Measurements from ENCODE around the gene PKP1.

PKP1 gene

DNA sequence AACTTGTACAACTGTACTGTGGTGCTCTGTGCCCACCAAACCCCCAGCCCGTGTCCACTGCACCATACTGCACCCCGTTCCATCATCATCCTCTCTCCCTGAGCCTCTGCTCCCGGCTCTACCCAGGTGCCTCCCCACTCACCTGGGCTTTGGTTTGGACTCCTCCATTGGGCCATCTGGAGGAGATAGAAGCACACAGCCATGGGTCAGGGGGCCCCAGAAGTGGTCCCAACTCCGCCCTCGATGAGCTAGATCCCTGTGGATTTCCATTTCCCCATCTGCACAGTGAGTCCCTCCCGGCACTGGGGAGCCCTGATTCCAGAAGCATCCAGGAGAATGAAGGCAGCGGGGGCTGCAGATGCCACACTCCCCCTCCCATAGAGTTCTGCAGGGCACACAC, 83.4 kb downstream of the PKP1 start:
- no peak for DNase-seq (ENCODE audit: low read depth, low spot score)

GRCh38 chr1:201369209-201369608, 85.9 kb downstream of the PKP1 start:
- no peak for DNase-seq (ENCODE audit: low read depth, low spot score)

GRCh38 chr1:201370500-201370899, 87.2 kb downstream of the PKP1 start:
- DNase-seq (ENCODE audit: low read depth, low spot score): no peak

DNA sequence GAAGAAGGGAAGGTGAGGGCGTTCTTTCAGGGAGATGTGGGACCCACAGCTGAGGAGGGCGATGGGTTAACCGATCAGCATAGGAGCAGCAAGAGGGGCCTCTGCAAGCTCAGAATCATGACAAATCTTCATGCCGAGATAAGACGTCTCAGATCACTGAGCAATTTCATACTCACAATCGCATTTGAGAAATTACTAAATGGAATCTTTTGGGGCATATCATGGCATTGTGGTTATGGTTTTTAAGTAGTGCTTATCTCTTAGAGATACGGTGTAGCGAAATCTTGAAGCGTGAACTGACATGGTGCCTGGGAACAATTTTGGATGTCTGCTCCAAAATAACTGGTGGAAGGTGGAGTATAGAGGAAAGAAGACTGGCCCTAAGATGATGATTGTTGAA, 88.0 kb downstream of the PKP1 start:
- DNase-seq (ENCODE audit: low read depth, low spot score): no peak

DNA sequence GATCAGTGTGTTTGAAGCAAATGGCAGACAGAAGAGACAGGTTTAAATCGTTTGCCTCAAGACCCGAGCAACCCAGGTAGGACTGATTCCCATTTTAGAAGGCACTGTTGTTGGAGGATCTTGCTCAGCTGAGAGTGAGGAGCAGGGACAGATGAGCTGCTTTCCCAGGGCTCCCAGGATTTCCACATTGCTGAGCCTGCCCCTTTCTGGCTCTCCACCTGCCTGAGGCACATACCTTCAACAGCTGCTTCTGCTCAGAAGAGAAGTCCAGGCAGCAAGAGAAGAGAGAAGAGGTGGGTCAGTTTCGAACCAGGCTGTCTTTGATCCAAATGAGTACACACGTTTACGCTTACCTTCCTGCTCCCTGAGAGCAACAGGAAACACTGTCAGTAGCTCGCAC, 88.5 kb downstream of the PKP1 start:
- DNase-seq (ENCODE audit: low read depth, low spot score): no peak

DNA sequence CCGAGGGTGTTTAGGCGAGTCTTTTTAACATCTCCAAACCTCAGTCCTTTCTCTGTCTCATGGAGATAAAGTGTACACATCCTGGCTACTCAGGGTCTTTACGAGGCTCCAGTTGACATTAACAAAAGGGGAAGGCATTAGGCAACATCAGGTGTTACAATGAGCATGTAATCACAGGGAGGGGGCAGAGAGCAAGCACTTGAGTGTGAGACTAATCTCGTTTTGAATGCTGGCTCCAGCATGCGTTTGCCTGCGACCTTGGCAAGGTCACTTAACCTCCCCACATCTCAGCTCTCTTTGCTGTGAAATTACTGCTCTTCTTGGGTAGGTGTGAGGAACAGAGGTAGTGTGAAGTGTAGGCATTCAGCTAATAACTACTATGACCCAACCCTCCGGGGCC, 91.1 kb downstream of the PKP1 start:
- no peak for DNase-seq (ENCODE audit: low read depth, low spot score)

- no peak for DNase-seq (ENCODE audit: low read depth, low spot score)
Measured at GRCh38 chr1:201375169-201375568, 91.9 kb downstream of the PKP1 start.

- no peak for DNase-seq (ENCODE audit: low read depth, low spot score)
Measured at GRCh38 chr1:201376107-201376463, 92.8 kb downstream of the PKP1 start.

DNA sequence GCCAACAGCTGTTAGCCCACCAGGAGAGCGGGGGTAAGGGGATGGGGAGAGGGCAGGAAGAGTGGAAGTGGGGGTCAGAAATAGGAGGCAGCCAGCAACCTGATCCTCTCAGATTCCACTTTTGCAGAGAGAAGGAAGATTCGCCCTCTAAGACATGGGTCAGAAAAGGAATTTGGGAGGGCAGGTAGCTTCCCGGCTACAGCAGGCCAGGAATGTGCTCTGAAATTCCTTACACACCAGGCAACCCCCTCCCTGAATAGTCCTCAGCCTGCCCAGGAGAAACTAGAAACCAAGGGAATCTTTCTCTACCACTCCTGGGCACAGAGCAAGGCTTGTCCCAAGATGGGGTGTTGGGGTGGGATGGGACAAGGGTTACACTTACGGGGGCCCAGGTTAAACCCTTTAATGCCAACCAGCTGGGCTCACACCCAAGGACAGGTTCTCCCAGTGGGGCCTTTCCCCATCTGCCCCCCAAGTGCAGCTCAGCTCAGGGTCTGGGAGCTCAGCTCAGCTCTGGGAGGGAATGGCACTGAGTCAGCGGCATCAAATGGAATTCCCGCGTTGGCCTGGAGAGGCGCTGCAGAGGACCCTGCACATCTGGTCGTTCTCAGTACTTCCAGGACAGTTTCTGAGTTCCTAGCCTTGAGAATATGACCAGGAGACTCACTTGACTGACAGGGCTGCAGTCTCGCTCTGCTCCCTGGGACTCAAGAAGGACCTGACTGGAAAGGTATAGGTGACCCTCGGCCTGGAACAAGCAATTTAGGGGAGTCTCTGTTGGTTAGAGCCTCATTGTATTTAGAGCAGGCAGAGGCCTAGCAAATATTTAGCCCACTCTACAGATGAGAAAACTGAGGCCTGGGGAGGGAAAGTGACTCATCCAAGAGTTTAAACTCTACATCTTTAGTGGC, 93.4 kb downstream of the PKP1 start:
- no peak for DNase-seq (ENCODE audit: low read depth, low spot score)

- no peak for DNase-seq (ENCODE audit: low read depth, low spot score)
Measured at GRCh38 chr1:201377611-201378092, 94.3 kb downstream of the PKP1 start, which contains the start of gene TNNT2. TSS of gene TNNT2 (minus strand) at chr1:201377680. CDS start at chr1:201373254, 4,426 bp downstream.

DNA sequence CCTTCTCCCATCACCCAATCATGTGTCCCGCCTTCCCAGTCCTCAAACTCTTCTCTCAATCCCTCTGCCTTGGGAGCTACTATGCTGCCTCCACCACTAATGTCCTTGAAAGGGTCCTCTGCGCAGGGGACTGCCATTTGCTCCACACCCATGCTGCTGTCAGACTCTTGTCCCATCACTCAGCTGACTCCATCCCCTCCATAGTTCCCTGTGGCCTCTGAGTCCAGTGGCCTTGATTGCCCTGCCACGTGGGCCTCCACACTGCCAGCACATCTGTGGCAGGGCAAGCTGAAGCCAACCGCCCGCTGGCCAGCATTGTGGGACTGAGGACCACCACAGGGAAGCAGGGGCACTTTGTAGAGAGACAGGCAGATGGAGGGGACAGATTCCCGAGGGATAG, 95.5 kb downstream of the PKP1 start:
- no peak for DNase-seq (ENCODE audit: low read depth, low spot score)

GRCh38 chr1:201379733-201380242, 96.5 kb downstream of the PKP1 start:
- DNase-seq (ENCODE audit: low read depth, low spot score): no peak

- no peak for DNase-seq (ENCODE audit: low read depth, low spot score)
Measured at GRCh38 chr1:201381130-201381529, 97.8 kb downstream of the PKP1 start.

Measured in brain pericyte (primary cell).